Hematopoietic multipotent progenitor cell treated with erythropoietin and hydrocortisone succinate and interleukin-3 and kit ligand, for 6 days (in vitro differentiated cells): ENCODE data around the gene OR2D2.
"Not testable (repeated sequence)": the region's sequence is repeated elsewhere in the genome, so short reads cannot be mapped to it uniquely, and the experiment has no call there.

Source experiments
- DNase-seq: peaks from one replicate; pipeline ENCODE4 v3.0.0-alpha.2; 2015

Gene OR2D2, protein sequence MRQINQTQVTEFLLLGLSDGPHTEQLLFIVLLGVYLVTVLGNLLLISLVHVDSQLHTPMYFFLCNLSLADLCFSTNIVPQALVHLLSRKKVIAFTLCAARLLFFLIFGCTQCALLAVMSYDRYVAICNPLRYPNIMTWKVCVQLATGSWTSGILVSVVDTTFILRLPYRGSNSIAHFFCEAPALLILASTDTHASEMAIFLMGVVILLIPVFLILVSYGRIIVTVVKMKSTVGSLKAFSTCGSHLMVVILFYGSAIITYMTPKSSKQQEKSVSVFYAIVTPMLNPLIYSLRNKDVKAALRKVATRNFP

DNA sequence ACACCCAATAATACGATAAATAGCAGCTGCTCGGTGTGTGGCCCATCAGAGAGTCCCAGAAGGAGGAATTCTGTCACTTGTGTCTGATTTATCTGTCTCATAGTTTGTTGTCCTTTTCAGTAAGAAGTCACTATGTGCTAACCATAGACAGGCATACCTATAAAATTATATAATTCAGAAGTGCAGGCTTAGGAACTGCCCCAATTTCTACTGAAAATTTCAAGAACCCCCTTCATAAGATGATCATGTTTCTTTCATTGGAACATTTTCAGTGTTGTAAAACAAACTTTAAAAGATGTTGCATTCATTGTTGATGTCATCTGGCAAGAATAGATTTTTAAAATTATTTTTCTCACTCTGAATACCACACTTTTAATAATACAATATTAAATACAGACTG lies at the start of gene OR2D2:
Gene OR2D2 (minus strand): TSS at position 101 of the 400 bp plus-strand sequence. CDS start 0 bp downstream, at position 101.
- no peak for DNase-seq

DNA sequence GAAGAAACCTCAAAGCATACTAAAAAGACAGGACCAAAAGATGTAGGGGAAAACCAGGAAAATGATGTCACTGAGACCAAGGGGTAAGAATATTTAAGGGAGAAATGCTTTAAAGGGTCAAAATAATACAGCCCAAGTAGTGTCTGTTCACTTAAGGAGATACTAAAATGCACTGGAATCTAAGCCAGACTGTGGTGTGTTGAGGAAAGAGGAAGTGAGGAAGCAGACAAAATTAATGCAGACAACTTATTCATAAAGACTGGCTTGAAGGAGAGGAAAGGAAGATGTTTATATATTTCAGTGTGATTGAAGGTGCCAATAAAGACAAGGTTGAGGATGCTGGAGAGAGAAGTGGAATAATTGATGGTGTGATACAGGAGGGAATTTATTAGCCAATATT lies 49.7 kb upstream of the OR2D2 start:
- peak; percentile 11 for DNase-seq

DNA sequence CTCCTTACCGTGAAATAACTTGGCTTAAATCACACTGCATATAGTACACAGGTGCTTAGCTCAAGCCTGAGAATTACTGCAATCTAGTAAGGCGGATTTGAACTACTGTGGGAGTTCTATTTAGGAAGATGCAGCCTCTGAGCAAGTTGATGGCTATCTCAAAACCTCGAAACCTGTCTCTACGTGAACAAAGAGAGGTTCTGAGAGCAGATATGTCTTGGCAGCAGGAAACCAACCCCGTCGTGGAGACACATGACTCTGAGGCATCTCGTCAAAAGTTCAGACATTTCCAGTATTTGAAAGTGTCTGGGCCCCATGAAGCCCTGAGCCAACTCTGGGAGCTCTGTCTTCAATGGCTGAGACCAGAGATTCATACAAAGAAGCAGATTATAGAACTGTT lies 39.8 kb upstream of the OR2D2 start:
- DNase-seq: no peak

- DNase-seq: no peak
Observed at GRCh38 chr11:6931146-6931713, 38.9 kb upstream of the OR2D2 start.

DNA sequence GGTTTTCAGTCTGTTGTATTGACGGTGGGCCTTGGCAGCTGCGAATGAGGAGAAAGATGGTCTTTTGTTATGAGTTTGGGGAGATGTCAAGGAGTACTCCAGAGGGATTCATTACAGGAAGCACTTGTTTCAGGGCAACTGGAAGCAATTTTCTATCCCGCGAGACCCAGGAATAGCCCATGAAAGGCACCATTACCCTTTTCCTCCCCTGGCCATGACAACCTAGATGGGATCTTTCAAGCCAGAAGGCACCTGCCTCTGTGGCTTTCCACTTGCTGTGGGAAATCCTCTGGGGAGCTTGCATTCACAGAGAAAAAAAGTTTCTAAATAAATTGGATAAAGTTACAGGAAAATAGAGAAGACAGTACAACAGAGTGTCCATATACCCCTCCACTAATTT lies 36.6 kb upstream of the OR2D2 start:
- no peak for DNase-seq

DNA sequence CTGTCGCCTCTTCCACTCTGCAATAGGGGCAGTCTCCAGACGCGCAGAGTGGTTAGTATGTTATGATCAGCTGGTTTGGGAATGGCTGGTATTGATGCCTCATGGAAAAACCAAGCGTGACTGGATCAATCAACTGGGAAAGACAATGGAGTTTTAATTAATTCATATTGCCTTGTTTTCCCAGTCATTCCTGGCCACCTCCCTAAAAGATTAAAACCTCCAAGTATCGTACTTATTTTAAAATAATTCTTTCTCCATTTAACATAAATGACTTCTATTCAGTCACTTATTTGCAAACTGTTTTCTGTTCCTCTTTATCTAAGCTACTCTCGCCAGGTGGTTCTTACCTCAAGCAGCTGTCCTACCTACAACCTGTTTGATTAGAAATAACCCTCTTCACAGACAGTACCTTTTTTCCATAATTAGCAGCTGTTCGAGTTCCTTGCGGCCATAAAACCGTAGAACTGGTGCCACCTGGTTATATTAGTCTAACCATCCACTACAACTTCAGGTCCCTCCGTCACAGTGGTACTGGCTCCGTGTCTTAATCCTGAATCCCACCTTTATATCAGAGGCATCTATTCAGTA lies 34.8 kb upstream of the OR2D2 start:
- DNase-seq: peak; percentile 22

DNA sequence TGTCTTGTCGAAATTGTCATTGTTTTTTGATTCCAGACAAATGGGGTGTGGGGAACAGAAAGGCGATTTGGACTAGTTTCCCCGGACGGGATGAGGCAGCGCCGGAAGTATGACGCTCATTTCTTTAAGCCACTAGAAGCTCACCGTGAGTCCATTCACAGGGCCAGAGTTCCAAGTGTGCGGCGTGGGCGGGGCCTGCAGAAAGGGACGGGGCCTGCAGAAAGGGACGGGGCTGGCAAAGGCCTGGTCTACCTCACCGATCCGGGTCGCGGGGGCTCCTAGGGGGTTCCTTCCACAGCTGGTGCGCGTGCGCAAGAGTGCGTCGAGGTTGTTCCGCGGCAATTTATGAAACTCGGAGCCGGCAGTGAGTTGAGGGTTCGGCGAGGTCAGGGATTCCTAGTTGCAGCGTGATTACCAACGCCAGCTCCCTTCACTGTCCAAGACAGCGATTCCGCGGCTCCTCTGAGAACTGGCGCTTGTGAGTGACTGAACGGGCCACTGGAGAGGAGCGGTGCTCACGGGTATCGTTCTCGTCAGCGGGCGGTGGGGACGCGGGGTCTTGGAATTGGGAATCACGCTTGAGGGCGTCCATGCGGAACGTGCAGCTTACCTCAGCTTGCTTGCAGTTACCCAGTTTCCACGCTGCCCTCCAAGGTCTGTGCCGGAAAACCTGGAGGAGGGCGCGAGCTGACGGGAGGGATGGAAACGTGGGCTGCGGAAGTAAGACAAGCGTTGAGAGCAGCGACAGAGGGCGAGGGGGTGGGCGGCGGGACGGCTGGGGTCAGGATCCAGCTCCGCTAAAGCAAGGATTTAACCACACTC lies 34.1 kb upstream of the OR2D2 start, which contains the start of gene ZNF215:
Gene ZNF215 (plus strand): TSS at position 219 of the 822 bp plus-strand sequence. CDS start 5,847 bp downstream, outside the sequence.
- DNase-seq: peak; percentile 94

DNA sequence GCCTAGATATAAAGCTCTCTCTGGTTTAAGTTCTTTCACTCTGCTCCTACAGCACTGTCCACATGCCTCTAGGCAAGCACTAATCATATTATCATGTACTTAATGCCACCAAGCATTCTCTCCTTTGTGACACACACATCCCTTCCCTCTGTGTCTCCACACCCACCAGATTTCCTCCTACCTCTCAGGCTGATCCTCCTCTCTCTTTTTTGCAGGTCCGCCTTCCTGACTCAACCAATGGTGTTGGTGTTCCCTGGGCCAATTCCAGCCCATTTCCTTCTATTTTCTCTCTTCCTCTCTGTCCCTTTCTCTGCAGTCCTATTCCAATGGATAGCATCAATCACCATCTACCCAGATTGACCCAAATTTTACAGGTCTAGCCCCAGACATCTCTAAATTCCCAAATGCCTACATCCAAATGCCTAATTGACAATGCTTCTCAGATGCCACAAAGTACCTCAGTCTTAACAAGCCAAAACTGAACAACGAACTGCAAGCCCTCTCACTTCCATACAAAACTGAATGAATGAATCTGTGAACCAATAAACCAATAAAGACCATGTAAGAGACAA lies 33.4 kb upstream of the OR2D2 start:
- peak; percentile 34 for DNase-seq

GRCh38 chr11:6925007-6925577 lies 32.8 kb upstream of the OR2D2 start:
- DNase-seq: no peak

- no peak for DNase-seq
Observed at GRCh38 chr11:6920702-6921101, 28.4 kb upstream of the OR2D2 start, which contains the start of gene OR2D3. OR2D3 (plus strand) TSS chr11:6921002; CDS start chr11:6921002, 0 bp downstream.

DNA sequence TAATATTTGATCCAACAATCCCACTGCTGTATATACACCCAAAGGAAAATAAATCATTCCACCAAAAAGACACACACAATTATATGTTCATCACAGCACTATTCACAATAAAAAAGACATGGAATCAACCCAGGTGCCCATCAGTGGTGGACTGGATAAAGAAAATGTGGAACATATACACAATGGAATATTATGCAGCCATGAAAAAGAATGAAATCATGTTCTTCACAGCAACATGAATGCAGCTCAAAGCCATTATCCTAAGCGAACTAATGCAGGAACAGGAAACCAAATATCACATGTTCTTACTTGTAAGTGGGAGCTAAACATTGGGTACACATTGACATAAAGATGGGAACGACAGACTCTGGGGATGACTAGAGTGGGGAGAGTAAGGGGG lies 27.4 kb upstream of the OR2D2 start:
- no peak for DNase-seq

GRCh38 chr11:6911948-6912347 lies 19.6 kb upstream of the OR2D2 start:
- no peak for DNase-seq

DNA sequence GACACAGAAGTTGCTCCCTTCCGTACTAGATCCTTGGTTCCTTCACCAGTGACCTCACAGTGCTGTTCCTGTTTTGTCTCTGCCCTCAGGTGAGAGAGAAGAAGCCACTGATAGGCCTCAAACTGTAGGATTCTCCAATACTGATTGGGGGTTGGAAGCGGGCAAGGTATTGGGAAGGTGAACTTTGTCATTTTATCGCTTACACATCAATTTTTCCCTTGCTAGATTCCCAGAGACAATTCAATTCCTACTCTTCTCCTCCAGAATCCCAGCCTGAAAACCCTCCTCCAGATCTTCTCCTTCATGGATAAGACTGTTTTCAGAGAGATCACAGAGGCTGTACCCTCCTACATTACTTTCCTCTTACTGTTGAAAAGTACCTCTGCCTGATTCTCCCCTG lies 19.1 kb upstream of the OR2D2 start:
- DNase-seq: no peak

- DNase-seq: not testable (repeated sequence)
Observed at GRCh38 chr11:6904804-6905203, 12.5 kb upstream of the OR2D2 start.

DNA sequence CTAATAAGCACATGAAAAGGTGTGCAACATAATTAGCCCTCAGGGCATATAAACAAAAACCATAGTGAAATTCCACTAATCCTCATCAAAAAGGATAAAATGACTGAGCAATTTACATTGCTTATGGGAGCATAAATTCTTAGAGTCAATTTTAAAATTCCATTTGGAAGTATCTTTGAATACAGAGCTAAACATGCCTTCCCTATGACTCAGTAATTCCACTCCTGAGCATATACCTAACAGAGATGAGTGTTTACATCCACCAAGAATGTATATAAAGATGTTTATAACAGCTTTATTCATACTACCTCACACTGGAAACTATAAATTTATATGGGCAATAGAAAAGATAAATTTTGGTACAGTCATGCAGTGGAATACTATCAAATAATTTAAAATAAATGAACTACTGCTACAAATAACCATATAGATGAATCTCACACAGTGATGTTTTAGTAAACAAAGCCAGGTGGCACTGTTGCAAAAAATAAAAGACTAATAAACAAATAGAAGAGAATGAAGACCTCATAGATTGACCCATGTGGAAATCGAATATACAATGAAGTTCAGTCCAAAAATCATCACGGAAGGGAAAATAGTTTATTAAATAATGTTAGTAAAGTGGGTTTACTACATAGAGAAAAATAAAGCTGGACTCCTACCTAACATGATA lies 8.2 kb upstream of the OR2D2 start:
- no peak for DNase-seq

GRCh38 chr11:6898911-6899310 lies 6.6 kb upstream of the OR2D2 start:
- DNase-seq: no peak

DNA sequence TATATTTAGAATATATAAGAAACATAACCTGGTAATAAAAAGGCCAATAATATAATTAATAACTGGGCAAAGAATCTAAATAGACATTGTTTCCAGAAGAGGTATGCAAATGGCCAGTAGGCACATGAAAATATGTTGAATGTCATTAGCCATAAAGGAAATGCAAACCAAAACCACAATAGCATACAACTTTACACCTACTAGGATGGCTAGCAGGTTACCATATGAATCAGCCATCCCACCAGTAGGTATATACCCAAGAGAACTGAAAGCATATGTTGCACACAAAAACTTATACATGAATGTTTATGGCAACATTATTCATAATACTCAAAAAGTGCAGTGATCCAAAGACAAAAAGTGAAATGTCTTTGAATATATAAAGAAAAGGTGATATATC lies 2.7 kb upstream of the OR2D2 start:
- DNase-seq: no peak

GRCh38 chr11:6894097-6894496 lies 1.8 kb upstream of the OR2D2 start:
- DNase-seq: no peak

DNA sequence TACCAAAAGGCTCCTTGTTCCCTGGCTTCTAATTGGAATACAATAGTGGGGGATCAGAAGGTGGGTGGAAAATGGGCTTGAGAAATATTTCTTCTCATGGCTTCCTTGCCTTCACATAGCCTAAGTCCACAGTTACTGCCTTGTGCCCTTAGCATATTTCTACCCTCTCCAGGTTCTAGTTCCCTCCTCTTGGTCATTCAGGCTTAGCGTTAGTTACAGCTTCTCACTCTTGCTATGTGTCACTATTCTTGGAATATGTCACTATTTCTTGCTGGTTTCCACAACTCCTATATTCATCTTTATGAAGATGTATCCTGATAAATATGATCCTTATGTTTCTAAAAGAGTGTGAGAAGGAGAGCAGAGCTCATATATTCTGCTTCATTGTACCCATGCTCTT lies 2.5 kb downstream of the OR2D2 start:
- no peak for DNase-seq

DNA sequence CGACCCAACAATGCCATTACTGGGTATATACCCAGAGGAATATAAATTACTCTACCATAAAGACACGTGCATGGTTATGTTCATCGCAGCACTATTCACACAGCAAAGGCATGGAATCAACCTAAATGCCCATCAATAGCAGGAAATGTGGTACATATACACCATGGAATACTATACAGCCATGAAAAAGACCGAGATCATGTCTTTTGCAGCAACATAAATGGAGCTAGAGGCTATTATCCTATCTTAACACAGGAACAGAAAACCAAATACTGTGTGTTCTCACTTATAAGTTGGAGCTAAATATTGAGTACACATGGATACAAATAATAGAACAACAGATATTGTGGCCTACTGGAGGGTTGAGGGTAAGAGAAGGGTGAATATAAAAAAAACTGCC lies 3.5 kb downstream of the OR2D2 start:
- no peak for DNase-seq

GRCh38 chr11:6887711-6888110 lies 4.6 kb downstream of the OR2D2 start:
- not testable (repeated sequence) for DNase-seq

GRCh38 chr11:6882751-6883150 lies 9.5 kb downstream of the OR2D2 start:
- DNase-seq: no peak
